ENCODE data around the gene CCL2.

GRCh38 chr17:34246881-34247280, 8.2 kb upstream of the CCL2 start:
- TF ChIP-seq CTCF (IDR thresholded peaks at IDR 0.05; ENCODE audit: insufficient read depth, low read depth, low read length) = no peak
- TF ChIP-seq EZH2 (IDR thresholded peaks at IDR 0.05; ENCODE audit: insufficient read depth, low read length) = no peak

All from astrocyte (in vitro differentiated cells and primary cell).